Stimulated activated naive B cell treated with anti-CD40 and anti-IgM and Interleukin-4, amounts not matched to agents 10 μg/mL and 1 μg/mL and 100 μg/mL, for 72 hours (primary cell): ENCODE measurements around the gene TMEM25.
"Not testable (repeated sequence)": the region's sequence is repeated elsewhere in the genome, so short reads cannot be mapped to it uniquely, and the experiment has no call there.

ENCODE experiments used
- ATAC-seq, 2 donors: fragments of 150-1000 bp; cut with Tn5 transposase; replicated peaks; 2 replicates each; pipeline ENCODE4 v1.10.0; 2021; ENCODE audit warnings: moderate library complexity in 1 of 2
- DNase-seq: peaks from one replicate; pipeline ENCODE4 v3.0.0; 2021
- H3K27ac Mint-ChIP-seq: one replicate; pipeline ENCODE4 v1.8.0; 2022; ENCODE audit warnings: mild to moderate bottlenecking, mixed read lengths
- H3K27me3 Mint-ChIP-seq, 2 donors: one replicate each; pipeline ENCODE4 v1.8.0; 2022; ENCODE audit warnings: mixed read lengths in 2 of 2
- H3K36me3 Mint-ChIP-seq, 2 donors: one replicate each; pipeline ENCODE4 v1.8.0; 2022; ENCODE audit warnings: mixed read lengths in 2 of 2, mild to moderate bottlenecking in 1 of 2
- H3K4me1 Mint-ChIP-seq, 2 donors: one replicate each; pipeline ENCODE4 v1.8.0; 2022; ENCODE audit warnings: mixed read lengths in 2 of 2, mild to moderate bottlenecking in 1 of 2
- H3K4me3 Mint-ChIP-seq, 2 donors: one replicate each; pipeline ENCODE4 v1.8.0; 2022; ENCODE audit warnings: mild to moderate bottlenecking in 2 of 2, mixed read lengths in 2 of 2, moderate library complexity in 1 of 2
- H3K9me3 Mint-ChIP-seq, 2 donors: one replicate each; pipeline ENCODE4 v1.8.0; 2022; ENCODE audit warnings: mixed read lengths in 2 of 2, mild to moderate bottlenecking in 1 of 2

TMEM25 gene

GRCh38 chr11:118530683-118531596 lies at the start of gene TMEM25:
TMEM25 (plus strand) TSS chr11:118531192; CDS start chr11:118531802, 610 bp downstream.
- Mint-ChIP-seq H3K27ac (peak within 1 kb of the TSS; percentile 81), H3K4me3 (peak within 1 kb of the TSS; percentile 89 to 91), H3K36me3 (peaks cover 6 to 12% of the 10 kb centered on the region in 2 donors), H3K27me3 (no peaks in the 10 kb centered on the region), H3K4me1 (peaks cover 22 to 27% of the 10 kb centered on the region in 2 donors), H3K9me3 (no peaks in the 10 kb centered on the region)
- DNase-seq (peak; percentile 60), ATAC-seq (peak; percentile 81 to 86)

GRCh38 chr11:118481238-118481637 lies 49.8 kb upstream of the TMEM25 start:
- H3K27me3 Mint-ChIP-seq, H3K4me1 Mint-ChIP-seq, ATAC-seq, H3K9me3 Mint-ChIP-seq, H3K27ac Mint-ChIP-seq, H3K4me3 Mint-ChIP-seq, DNase-seq: not testable (repeated sequence)
- H3K36me3 Mint-ChIP-seq: peaks cover 32 to 46% of the 10 kb centered on the region in 2 donors

GRCh38 chr11:118484405-118484804 lies 46.6 kb upstream of the TMEM25 start:
- DNase-seq (no peak), ATAC-seq (no peak)
- Mint-ChIP-seq H3K4me1 (no peaks in the 10 kb centered on the region), H3K9me3 (no peaks in the 10 kb centered on the region), H3K27me3 (no peaks in the 10 kb centered on the region), H3K36me3 (peaks cover 15 to 28% of the 10 kb centered on the region in 2 donors), H3K27ac (peak overlapping the region; percentile 25), H3K4me3 (no peak overlapping the region)

GRCh38 chr11:118485273-118485672 lies 45.7 kb upstream of the TMEM25 start:
- Mint-ChIP-seq H3K9me3 (no peaks in the 10 kb centered on the region), H3K4me3 (no peak overlapping the region), H3K4me1 (no peaks in the 10 kb centered on the region), H3K27me3 (no peaks in the 10 kb centered on the region), H3K36me3 (peaks cover 15 to 28% of the 10 kb centered on the region in 2 donors), H3K27ac (peak overlapping the region; percentile 3)
- no peak for ATAC-seq
- no peak for DNase-seq

GRCh38 chr11:118488480-118489109 lies 42.4 kb upstream of the TMEM25 start:
- Mint-ChIP-seq H3K9me3 (no peaks in the 10 kb centered on the region), H3K27ac (no peak overlapping the region), H3K4me3 (no peak overlapping the region), H3K27me3 (no peaks in the 10 kb centered on the region), H3K36me3 (peaks cover 12 to 26% of the 10 kb centered on the region in 2 donors), H3K4me1 (no peaks in the 10 kb centered on the region)
- ATAC-seq: peak; percentile 61 to 67
- peak; percentile 52 for DNase-seq

GRCh38 chr11:118491041-118491440 lies 40.0 kb upstream of the TMEM25 start:
- Mint-ChIP-seq H3K4me3 (no peak overlapping the region), H3K27me3 (no peaks in the 10 kb centered on the region), H3K36me3 (peaks cover 9 to 27% of the 10 kb centered on the region in 2 donors), H3K27ac (no peak overlapping the region), H3K9me3 (no peaks in the 10 kb centered on the region), H3K4me1 (no peaks in the 10 kb centered on the region)
- ATAC-seq: no peak
- DNase-seq: no peak

- Mint-ChIP-seq H3K4me1 (no peaks in the 10 kb centered on the region), H3K27ac (no peak overlapping the region), H3K4me3 (no peak overlapping the region), H3K27me3 (no peaks in the 10 kb centered on the region), H3K9me3 (no peaks in the 10 kb centered on the region), H3K36me3 (peaks cover 27 to 55% of the 10 kb centered on the region in 2 donors)
- no peak for ATAC-seq
- DNase-seq: no peak
These were observed 33.2 kb upstream of the TMEM25 start for GRCh38 chr11:118497831-118498230.

GRCh38 chr11:118503216-118503615 lies 27.8 kb upstream of the TMEM25 start:
- ATAC-seq (no peak), DNase-seq (no peak)
- Mint-ChIP-seq H3K9me3 (no peaks in the 10 kb centered on the region), H3K4me1 (peaks cover 0 to 2% of the 10 kb centered on the region in 2 donors), H3K36me3 (peaks cover 48 to 70% of the 10 kb centered on the region in 2 donors), H3K27me3 (no peaks in the 10 kb centered on the region), H3K4me3 (no peak overlapping the region), H3K27ac (peak overlapping the region; percentile 38)

- H3K9me3 Mint-ChIP-seq: no peaks in the 10 kb centered on the region
- H3K4me1 Mint-ChIP-seq: no peaks in the 10 kb centered on the region
- H3K27ac Mint-ChIP-seq: no peak overlapping the region
- ATAC-seq (no peak), DNase-seq (no peak)
- H3K36me3 Mint-ChIP-seq: peaks cover 33 to 41% of the 10 kb centered on the region in 2 donors
- H3K4me3 Mint-ChIP-seq: no peak overlapping the region
- no peaks in the 10 kb centered on the region for H3K27me3 Mint-ChIP-seq
These were observed 19.4 kb upstream of the TMEM25 start for GRCh38 chr11:118511601-118512000.

GRCh38 chr11:118514103-118514502 lies 16.9 kb upstream of the TMEM25 start:
- Mint-ChIP-seq H3K36me3 (peaks cover 29 to 42% of the 10 kb centered on the region in 2 donors), H3K27ac (peak overlapping the region; percentile 4), H3K4me1 (no peaks in the 10 kb centered on the region), H3K9me3 (no peaks in the 10 kb centered on the region), H3K27me3 (no peaks in the 10 kb centered on the region), H3K4me3 (no peak overlapping the region)
- DNase-seq: no peak
- ATAC-seq: no peak

GRCh38 chr11:118519549-118519948 lies 11.4 kb upstream of the TMEM25 start:
- ATAC-seq (no peak), DNase-seq (no peak)
- peaks cover 26 to 49% of the 10 kb centered on the region in 2 donors for H3K36me3 Mint-ChIP-seq
- no peak overlapping the region for H3K27ac Mint-ChIP-seq
- peaks cover 2 to 5% of the 10 kb centered on the region in 2 donors for H3K4me1 Mint-ChIP-seq
- no peaks in the 10 kb centered on the region for H3K9me3 Mint-ChIP-seq
- H3K27me3 Mint-ChIP-seq: no peaks in the 10 kb centered on the region
- no peak overlapping the region for H3K4me3 Mint-ChIP-seq

GRCh38 chr11:118521892-118522311 lies 9.1 kb upstream of the TMEM25 start:
- no peak overlapping the region for H3K4me3 Mint-ChIP-seq
- no peaks in the 10 kb centered on the region for H3K27me3 Mint-ChIP-seq
- no peak overlapping the region for H3K27ac Mint-ChIP-seq
- H3K9me3 Mint-ChIP-seq: no peaks in the 10 kb centered on the region
- no peak for DNase-seq
- ATAC-seq: peak in 1 of 2 donors; percentile 61
- peaks cover 7 to 9% of the 10 kb centered on the region in 2 donors for H3K4me1 Mint-ChIP-seq
- peaks cover 23 to 34% of the 10 kb centered on the region in 2 donors for H3K36me3 Mint-ChIP-seq

- Mint-ChIP-seq H3K9me3 (no peaks in the 10 kb centered on the region), H3K27ac (peak overlapping the region; percentile 62), H3K27me3 (no peaks in the 10 kb centered on the region), H3K36me3 (peaks cover 28 to 39% of the 10 kb centered on the region in 2 donors), H3K4me3 (no peak overlapping the region), H3K4me1 (peaks cover 7 to 9% of the 10 kb centered on the region in 2 donors)
- no peak for DNase-seq
- ATAC-seq: no peak
These were observed 8.4 kb upstream of the TMEM25 start for GRCh38 chr11:118522571-118523072.

GRCh38 chr11:118524356-118524755 lies 6.6 kb upstream of the TMEM25 start:
- Mint-ChIP-seq H3K36me3 (peaks cover 32 to 39% of the 10 kb centered on the region in 2 donors), H3K4me3 (no peak overlapping the region), H3K9me3 (no peaks in the 10 kb centered on the region), H3K27ac (no peak overlapping the region), H3K27me3 (no peaks in the 10 kb centered on the region), H3K4me1 (peaks cover 11 to 13% of the 10 kb centered on the region in 2 donors)
- no peak for DNase-seq
- no peak for ATAC-seq
